GM21367 (cell line): ENCODE measurements around the gene SUB1.

Source experiments
- ATAC-seq: cut with Tn5 transposase; IDR thresholded peaks from one replicate; pipeline ENCODE4 v1.9.1; 2021; ENCODE audit not compliant: unreplicated experiment

SUB1 gene

GRCh38 chr5:32638309-32638708 is 53.0 kb downstream of the SUB1 start:
- ATAC-seq, result no peak

- ATAC-seq, result no peak
These were observed 54.6 kb downstream of the SUB1 start for GRCh38 chr5:32639943-32640342.

GRCh38 chr5:32642276-32643002 is 57.1 kb downstream of the SUB1 start:
- no peak for ATAC-seq

GRCh38 chr5:32645246-32645645 is 59.9 kb downstream of the SUB1 start:
- ATAC-seq, result no peak

- ATAC-seq, result no peak
These were observed 61.0 kb downstream of the SUB1 start for GRCh38 chr5:32646061-32646969.

GRCh38 chr5:32651088-32651487 is 65.7 kb downstream of the SUB1 start:
- ATAC-seq, result no peak

GRCh38 chr5:32651638-32652037 is 66.3 kb downstream of the SUB1 start:
- ATAC-seq, result no peak
